ENCODE measurements around the gene MPO.

MPO gene

GRCh38 chr17:58280480-58281217 is at the start of gene MPO:
Gene MPO (minus strand): TSS chr17:58280935. CDS start chr17:58280758, 177 bp downstream.
- Histone ChIP-seq H3K27ac (no peak within 1 kb of the TSS), H3K36me3 (replicated peaks) (no peaks in the 10 kb centered on the region), H3K4me3 (ENCODE audit: low read depth, low read length) (no peak within 1 kb of the TSS), H3K27me3 (replicated peaks) (peaks cover 24% of the 10 kb centered on the region)
- DNase-seq = no peak
- in situ Hi-C loops (cut with HindIII; ENCODE audit: low pct_ligation_motif_present, low sequenced_read_pairs) = no loop called here
- TF ChIP-seq CTCF (IDR thresholded peaks at IDR 0.05; ENCODE audit: low read depth, low read length, missing control alignments) = no peak

- no peaks in the 10 kb centered on the region for H3K36me3 ChIP-seq (replicated peaks)
- peaks cover 12% of the 10 kb centered on the region for H3K27me3 ChIP-seq (replicated peaks)
- no peak overlapping the region for H3K4me3 ChIP-seq (ENCODE audit: low read depth, low read length)
- no peak overlapping the region for H3K27ac ChIP-seq
- TF ChIP-seq CTCF (IDR thresholded peaks at IDR 0.05; ENCODE audit: low read depth, low read length, missing control alignments) = no peak
- in situ Hi-C loops (cut with HindIII; ENCODE audit: low pct_ligation_motif_present, low sequenced_read_pairs) = no loop called here
- no peak for DNase-seq
Observed at GRCh38 chr17:58329810-58330537, 49.2 kb upstream of the MPO start.

GRCh38 chr17:58329035-58329809 is 48.5 kb upstream of the MPO start:
- H3K27ac ChIP-seq = no peak overlapping the region
- in situ Hi-C loops (cut with HindIII; ENCODE audit: low pct_ligation_motif_present, low sequenced_read_pairs) = no loop called here
- DNase-seq = no peak

GRCh38 chr17:58328195-58329034 is 47.7 kb upstream of the MPO start, which contains the start of gene TSPOAP1:
Gene TSPOAP1 (minus strand): TSS chr17:58328795. CDS start chr17:58327920, 875 bp downstream.
- no peaks in the 10 kb centered on the region for H3K36me3 ChIP-seq (replicated peaks)
- TF ChIP-seq CTCF (IDR thresholded peaks at IDR 0.05; ENCODE audit: low read depth, low read length, missing control alignments) = no peak
- peaks cover 26% of the 10 kb centered on the region for H3K27me3 ChIP-seq (replicated peaks)
- no peak within 1 kb of the TSS for H3K27ac ChIP-seq
- no peak for DNase-seq
- in situ Hi-C loops (cut with HindIII; ENCODE audit: low pct_ligation_motif_present, low sequenced_read_pairs) = no loop called here
- no peak within 1 kb of the TSS for H3K4me3 ChIP-seq (ENCODE audit: low read depth, low read length)

More at GRCh38 chr17:58329035-58329809, 48.5 kb upstream of the MPO start:
- H3K27me3 ChIP-seq (replicated peaks) = peaks cover 20% of the 10 kb centered on the region
- no peak overlapping the region for H3K4me3 ChIP-seq (ENCODE audit: low read depth, low read length)
- H3K36me3 ChIP-seq (replicated peaks) = no peaks in the 10 kb centered on the region
- peak; percentile 52 for TF ChIP-seq CTCF (IDR thresholded peaks at IDR 0.05; ENCODE audit: low read depth, low read length, missing control alignments)

All from brain microvascular endothelial cell (primary cell).